Stimulated activated naive B cell treated with anti-CD40 and anti-IgM and Interleukin-4, amounts not matched to agents 10 μg/mL and 1 μg/mL and 100 μg/mL, for 72 hours (primary cell): ENCODE data around the gene PITPNC1.

ENCODE experiments used
- ATAC-seq, 2 donors: fragments of 150-1000 bp; cut with Tn5 transposase; replicated peaks; 2 replicates each; pipeline ENCODE4 v1.10.0; 2021; ENCODE audit warnings: moderate library complexity in 1 of 2
- DNase-seq: peaks from one replicate; pipeline ENCODE4 v3.0.0; 2021
- H3K27ac Mint-ChIP-seq: one replicate; pipeline ENCODE4 v1.8.0; 2022; ENCODE audit warnings: mild to moderate bottlenecking, mixed read lengths
- H3K27me3 Mint-ChIP-seq, 2 donors: one replicate each; pipeline ENCODE4 v1.8.0; 2022; ENCODE audit warnings: mixed read lengths in 2 of 2
- H3K36me3 Mint-ChIP-seq, 2 donors: one replicate each; pipeline ENCODE4 v1.8.0; 2022; ENCODE audit warnings: mixed read lengths in 2 of 2, mild to moderate bottlenecking in 1 of 2
- H3K4me1 Mint-ChIP-seq, 2 donors: one replicate each; pipeline ENCODE4 v1.8.0; 2022; ENCODE audit warnings: mixed read lengths in 2 of 2, mild to moderate bottlenecking in 1 of 2
- H3K4me3 Mint-ChIP-seq, 2 donors: one replicate each; pipeline ENCODE4 v1.8.0; 2022; ENCODE audit warnings: mild to moderate bottlenecking in 2 of 2, mixed read lengths in 2 of 2, moderate library complexity in 1 of 2
- H3K9me3 Mint-ChIP-seq, 2 donors: one replicate each; pipeline ENCODE4 v1.8.0; 2022; ENCODE audit warnings: mixed read lengths in 2 of 2, mild to moderate bottlenecking in 1 of 2

PITPNC1 gene

GRCh38 chr17:67606471-67606870 is 229.4 kb downstream of the PITPNC1 start:
- no peaks in the 10 kb centered on the region for H3K27me3 Mint-ChIP-seq
- peaks cover 0 to 4% of the 10 kb centered on the region in 2 donors for H3K4me1 Mint-ChIP-seq

GRCh38 chr17:67606896-67607604 is 230.0 kb downstream of the PITPNC1 start:
- ATAC-seq: no peak
- H3K27ac Mint-ChIP-seq: no peak overlapping the region
- H3K36me3 Mint-ChIP-seq: peaks cover 0 to 4% of the 10 kb centered on the region in 2 donors
- no peak overlapping the region for H3K4me3 Mint-ChIP-seq
- no peaks in the 10 kb centered on the region for H3K9me3 Mint-ChIP-seq
- no peak for DNase-seq
- peaks cover 0 to 2% of the 10 kb centered on the region in 2 donors for H3K4me1 Mint-ChIP-seq
- no peaks in the 10 kb centered on the region for H3K27me3 Mint-ChIP-seq

More at GRCh38 chr17:67606471-67606870, 229.4 kb downstream of the PITPNC1 start:
- H3K27ac Mint-ChIP-seq: no peak overlapping the region
- ATAC-seq (no peak), DNase-seq (no peak)
- H3K4me3 Mint-ChIP-seq: no peak overlapping the region
- peaks cover 0 to 4% of the 10 kb centered on the region in 2 donors for H3K36me3 Mint-ChIP-seq
- no peaks in the 10 kb centered on the region for H3K9me3 Mint-ChIP-seq

GRCh38 chr17:67610061-67610460 is 233.0 kb downstream of the PITPNC1 start:
- DNase-seq (no peak), ATAC-seq (no peak)
- Mint-ChIP-seq H3K4me3 (no peak overlapping the region), H3K9me3 (no peaks in the 10 kb centered on the region), H3K4me1 (no peaks in the 10 kb centered on the region), H3K27me3 (no peaks in the 10 kb centered on the region), H3K36me3 (peaks cover 0 to 4% of the 10 kb centered on the region in 2 donors), H3K27ac (no peak overlapping the region)

GRCh38 chr17:67613961-67614360 is 236.9 kb downstream of the PITPNC1 start:
- Mint-ChIP-seq H3K27ac (no peak overlapping the region), H3K4me3 (no peak overlapping the region), H3K27me3 (no peaks in the 10 kb centered on the region), H3K9me3 (no peaks in the 10 kb centered on the region), H3K36me3 (peaks cover 0 to 4% of the 10 kb centered on the region in 2 donors), H3K4me1 (no peaks in the 10 kb centered on the region)
- peak in 1 of 2 donors; percentile 36 for ATAC-seq
- no peak for DNase-seq

GRCh38 chr17:67615011-67615561 is 238.0 kb downstream of the PITPNC1 start:
- Mint-ChIP-seq H3K36me3 (peaks cover 0 to under 1% of the 10 kb centered on the region in 2 donors), H3K4me1 (no peaks in the 10 kb centered on the region), H3K4me3 (no peak overlapping the region), H3K27ac (no peak overlapping the region), H3K9me3 (no peaks in the 10 kb centered on the region), H3K27me3 (no peaks in the 10 kb centered on the region)
- DNase-seq (no peak), ATAC-seq (no peak)

- Mint-ChIP-seq H3K9me3 (no peaks in the 10 kb centered on the region), H3K27me3 (no peaks in the 10 kb centered on the region), H3K4me1 (no peaks in the 10 kb centered on the region), H3K27ac (no peak overlapping the region), H3K4me3 (no peak overlapping the region), H3K36me3 (no peaks in the 10 kb centered on the region)
- DNase-seq (no peak), ATAC-seq (no peak)
These were observed 238.7 kb downstream of the PITPNC1 start for GRCh38 chr17:67615736-67616135.

- no peaks in the 10 kb centered on the region for H3K36me3 Mint-ChIP-seq
- ATAC-seq (no peak), DNase-seq (no peak)
- no peak overlapping the region for H3K27ac Mint-ChIP-seq
- no peaks in the 10 kb centered on the region for H3K4me1 Mint-ChIP-seq
- H3K4me3 Mint-ChIP-seq: no peak overlapping the region
- no peaks in the 10 kb centered on the region for H3K27me3 Mint-ChIP-seq
- no peaks in the 10 kb centered on the region for H3K9me3 Mint-ChIP-seq
These were observed 240.3 kb downstream of the PITPNC1 start for GRCh38 chr17:67617304-67617899.

- ATAC-seq (no peak), DNase-seq (no peak)
- H3K36me3 Mint-ChIP-seq: no peaks in the 10 kb centered on the region
- H3K9me3 Mint-ChIP-seq: no peaks in the 10 kb centered on the region
- no peaks in the 10 kb centered on the region for H3K4me1 Mint-ChIP-seq
- no peaks in the 10 kb centered on the region for H3K27me3 Mint-ChIP-seq
- H3K4me3 Mint-ChIP-seq: no peak overlapping the region
- no peak overlapping the region for H3K27ac Mint-ChIP-seq
These were observed 242.5 kb downstream of the PITPNC1 start for GRCh38 chr17:67619555-67619954.

GRCh38 chr17:67620088-67620487 is 243.0 kb downstream of the PITPNC1 start:
- no peaks in the 10 kb centered on the region for H3K4me1 Mint-ChIP-seq
- no peaks in the 10 kb centered on the region for H3K36me3 Mint-ChIP-seq
- no peak for ATAC-seq
- DNase-seq: no peak
- H3K9me3 Mint-ChIP-seq: no peaks in the 10 kb centered on the region
- no peaks in the 10 kb centered on the region for H3K27me3 Mint-ChIP-seq
- no peak overlapping the region for H3K4me3 Mint-ChIP-seq
- no peak overlapping the region for H3K27ac Mint-ChIP-seq

GRCh38 chr17:67620636-67621035 is 243.6 kb downstream of the PITPNC1 start:
- H3K27me3 Mint-ChIP-seq: no peaks in the 10 kb centered on the region
- no peak for ATAC-seq
- H3K4me3 Mint-ChIP-seq: no peak overlapping the region

GRCh38 chr17:67623767-67624166 is 246.7 kb downstream of the PITPNC1 start:
- Mint-ChIP-seq H3K36me3 (peaks cover 10 to 12% of the 10 kb centered on the region in 2 donors), H3K4me3 (no peak overlapping the region), H3K27ac (no peak overlapping the region)

More at GRCh38 chr17:67620636-67621035, 243.6 kb downstream of the PITPNC1 start:
- no peak overlapping the region for H3K27ac Mint-ChIP-seq
- H3K36me3 Mint-ChIP-seq: peaks cover 0 to under 1% of the 10 kb centered on the region in 2 donors
- H3K9me3 Mint-ChIP-seq: no peaks in the 10 kb centered on the region
- DNase-seq: no peak
- H3K4me1 Mint-ChIP-seq: no peaks in the 10 kb centered on the region

GRCh38 chr17:67624886-67625656 is 248.0 kb downstream of the PITPNC1 start:
- DNase-seq (no peak), ATAC-seq (no peak)
- Mint-ChIP-seq H3K4me3 (no peak overlapping the region), H3K4me1 (no peaks in the 10 kb centered on the region), H3K27me3 (no peaks in the 10 kb centered on the region), H3K27ac (no peak overlapping the region), H3K9me3 (peaks cover 8 to 12% of the 10 kb centered on the region in 2 donors), H3K36me3 (peaks cover 10 to 12% of the 10 kb centered on the region in 2 donors)

More at GRCh38 chr17:67623767-67624166, 246.7 kb downstream of the PITPNC1 start:
- Mint-ChIP-seq H3K27me3 (no peaks in the 10 kb centered on the region), H3K4me1 (no peaks in the 10 kb centered on the region), H3K9me3 (peaks cover 8 to 11% of the 10 kb centered on the region in 2 donors)
- no peak for DNase-seq
- ATAC-seq: no peak

- Mint-ChIP-seq H3K9me3 (peaks cover 8 to 12% of the 10 kb centered on the region in 2 donors), H3K4me3 (no peak overlapping the region), H3K27ac (no peak overlapping the region), H3K4me1 (no peaks in the 10 kb centered on the region), H3K27me3 (no peaks in the 10 kb centered on the region), H3K36me3 (peaks cover 10 to 12% of the 10 kb centered on the region in 2 donors)
- no peak for ATAC-seq
- DNase-seq: no peak
These were observed 248.9 kb downstream of the PITPNC1 start for GRCh38 chr17:67625971-67626370.

GRCh38 chr17:67628580-67629013 is 251.5 kb downstream of the PITPNC1 start:
- no peaks in the 10 kb centered on the region for H3K27me3 Mint-ChIP-seq
- ATAC-seq: peak; percentile 33 to 59
- H3K4me3 Mint-ChIP-seq: no peak overlapping the region
- no peak for DNase-seq
- peaks cover 23 to 25% of the 10 kb centered on the region in 2 donors for H3K36me3 Mint-ChIP-seq
- H3K4me1 Mint-ChIP-seq: no peaks in the 10 kb centered on the region
- H3K9me3 Mint-ChIP-seq: peaks cover 8 to 12% of the 10 kb centered on the region in 2 donors
- H3K27ac Mint-ChIP-seq: peak overlapping the region; percentile 7
